HepG2 (cell line): ENCODE results near the gene DEDD2.

Source experiments
- GTF2F1 ChIP-seq: fragments of 150-350 bp; IDR thresholded peaks from 2 replicates; pipeline ENCODE4 v1.6.1; 2014; ENCODE audit warnings: low read length
- JUNB ChIP-seq: sonication (generic); formaldehyde crosslinking; IDR thresholded peaks from 2 replicates; pipeline ENCODE4 v1.8.0; 2022; ENCODE audit warnings: missing genetic modification reagents, mild to moderate bottlenecking, borderline replicate concordance
- NR1H2 ChIP-seq: sonication (generic); formaldehyde crosslinking; IDR thresholded peaks from 2 replicates; pipeline ENCODE4 v1.8.1; 2022; ENCODE audit warnings: low read depth, missing genetic modification reagents, borderline replicate concordance
- RXRA ChIP-seq: sonication (generic); formaldehyde crosslinking; IDR thresholded peaks from 2 replicates; pipeline ENCODE4 v1.5.1; 2020; ENCODE audit warnings: missing genetic modification reagents
- SP2 ChIP-seq: sonication (generic); formaldehyde crosslinking; IDR thresholded peaks from 2 replicates; pipeline ENCODE4 v1.5.1; 2020; ENCODE audit warnings: mild to moderate bottlenecking, missing genetic modification reagents
- STAT5B ChIP-seq: sonication (generic); formaldehyde crosslinking; IDR thresholded peaks from 2 replicates; pipeline ENCODE4 v1.4.0; 2020; ENCODE audit warnings: missing genetic modification reagents
- TGIF2 ChIP-seq: IDR thresholded peaks from 2 replicates; pipeline ENCODE4 v1.6.1; 2016; ENCODE audit warnings: control low read depth, missing compliant biosample characterization
- ZFP36L1 ChIP-seq: sonication (generic); formaldehyde crosslinking; IDR thresholded peaks from 2 replicates; pipeline ENCODE4 v1.8.0; 2022; ENCODE audit warnings: mild to moderate bottlenecking, missing genetic modification reagents, moderate library complexity
- ZMAT5 ChIP-seq: sonication (generic); formaldehyde crosslinking; IDR thresholded peaks from 2 replicates; pipeline ENCODE4 v1.5.0; 2020; ENCODE audit warnings: mild to moderate bottlenecking, low read depth, missing genetic modification reagents, borderline replicate concordance
- ZNF205 ChIP-seq: IDR thresholded peaks from 2 replicates; pipeline ENCODE4 v1.6.1; 2018; ENCODE audit warnings: missing biosample characterization, missing genetic modification reagents
- ZNF274 ChIP-seq: sonication (generic); formaldehyde crosslinking; IDR thresholded peaks from 2 replicates; pipeline ENCODE4 v1.5.1; 2020; ENCODE audit warnings: mild to moderate bottlenecking, missing genetic modification reagents
- ZNF569 ChIP-seq: sonication (generic); formaldehyde crosslinking; IDR thresholded peaks from 2 replicates; pipeline ENCODE4 v1.5.0; 2020; ENCODE audit warnings: mild to moderate bottlenecking, missing genetic modification reagents, moderate library complexity, borderline replicate concordance

GRCh38 chr19:42212886-42213285 lies 4.6 kb downstream of the DEDD2 start:
- no peak for TF ChIP-seq TGIF2 (CRISPR knock-in tag)
- TF ChIP-seq ZNF274 (CRISPR knock-in tag), result no peak
- no peak for TF ChIP-seq SP2 (CRISPR knock-in tag)
- TF ChIP-seq GTF2F1, result no peak
- TF ChIP-seq ZNF205 (CRISPR knock-in tag), result no peak
- TF ChIP-seq ZNF569, result no peak
- TF ChIP-seq STAT5B, result no peak
- TF ChIP-seq RXRA (CRISPR knock-in tag), result no peak
- no peak for TF ChIP-seq NR1H2 (CRISPR knock-in tag)
- no peak for TF ChIP-seq ZMAT5 (CRISPR knock-in tag)
- no peak for TF ChIP-seq JUNB
- no peak for TF ChIP-seq ZFP36L1 (CRISPR knock-in tag)
